22Rv1 (cell line): ENCODE measurements around the gene SCAMP1.

ENCODE experiments used
- H3K27ac ChIP-seq: fragments of 450-650 bp; 2 replicates; pipeline ENCODE4 v1.5.1; 2017
- ZFX ChIP-seq: fragments of 450-650 bp; IDR thresholded peaks from 2 replicates; pipeline ENCODE4 v1.6.1; 2017; ENCODE audit warnings: antibody characterized with exemption, borderline replicate concordance
- TF ChIP-seq, protein P1 (sequence below): fragments of 450-650 bp; IDR thresholded peaks from 2 replicates; pipeline ENCODE4 v1.5.1; 2017; ENCODE audit warnings: mild to moderate bottlenecking

SCAMP1 gene

DNA sequence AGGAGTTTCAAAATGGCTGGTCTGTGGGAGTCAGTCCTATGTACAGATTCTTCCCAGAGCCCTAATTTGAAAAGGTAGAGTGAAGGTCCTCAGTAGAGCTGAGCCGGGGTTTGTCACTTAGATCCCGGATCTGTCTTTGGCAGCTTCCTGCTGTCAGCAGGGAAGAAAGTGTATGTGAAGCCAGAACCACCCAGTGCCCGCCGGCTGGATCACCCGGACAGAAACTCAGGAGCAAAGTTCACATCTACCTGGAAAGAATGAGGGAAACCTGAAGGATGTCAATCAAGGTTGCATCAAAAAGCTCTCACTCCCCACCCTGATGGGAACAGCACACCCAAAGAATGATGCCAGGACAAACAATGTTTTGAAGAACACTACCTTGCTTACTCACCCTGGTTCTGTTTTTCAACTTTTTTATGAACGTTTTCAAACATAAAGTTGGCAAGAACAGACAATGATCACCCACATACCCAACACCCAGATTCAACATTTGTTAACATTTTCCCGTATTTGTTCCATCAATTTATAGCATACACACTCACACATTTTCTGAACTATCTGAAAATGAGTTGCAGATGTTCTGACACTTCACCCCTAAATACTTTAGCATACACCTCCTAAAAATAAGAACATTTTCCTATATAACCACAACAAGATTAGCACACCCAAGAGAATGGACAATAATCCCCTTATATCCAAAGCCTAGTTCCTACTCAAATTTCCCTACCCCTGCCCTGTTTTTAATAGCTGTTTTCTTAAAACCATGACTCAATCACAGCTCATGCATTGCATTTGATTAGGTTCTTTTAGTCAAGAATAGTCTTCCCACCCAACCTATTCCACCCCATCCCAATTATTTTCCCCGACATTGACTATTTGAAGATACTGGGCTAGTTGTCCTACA is 154.3 kb downstream of the SCAMP1 start:
- TF ChIP-seq, protein P1, sequence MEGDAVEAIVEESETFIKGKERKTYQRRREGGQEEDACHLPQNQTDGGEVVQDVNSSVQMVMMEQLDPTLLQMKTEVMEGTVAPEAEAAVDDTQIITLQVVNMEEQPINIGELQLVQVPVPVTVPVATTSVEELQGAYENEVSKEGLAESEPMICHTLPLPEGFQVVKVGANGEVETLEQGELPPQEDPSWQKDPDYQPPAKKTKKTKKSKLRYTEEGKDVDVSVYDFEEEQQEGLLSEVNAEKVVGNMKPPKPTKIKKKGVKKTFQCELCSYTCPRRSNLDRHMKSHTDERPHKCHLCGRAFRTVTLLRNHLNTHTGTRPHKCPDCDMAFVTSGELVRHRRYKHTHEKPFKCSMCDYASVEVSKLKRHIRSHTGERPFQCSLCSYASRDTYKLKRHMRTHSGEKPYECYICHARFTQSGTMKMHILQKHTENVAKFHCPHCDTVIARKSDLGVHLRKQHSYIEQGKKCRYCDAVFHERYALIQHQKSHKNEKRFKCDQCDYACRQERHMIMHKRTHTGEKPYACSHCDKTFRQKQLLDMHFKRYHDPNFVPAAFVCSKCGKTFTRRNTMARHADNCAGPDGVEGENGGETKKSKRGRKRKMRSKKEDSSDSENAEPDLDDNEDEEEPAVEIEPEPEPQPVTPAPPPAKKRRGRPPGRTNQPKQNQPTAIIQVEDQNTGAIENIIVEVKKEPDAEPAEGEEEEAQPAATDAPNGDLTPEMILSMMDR, result no peak
- TF ChIP-seq ZFX, result no peak
- H3K27ac ChIP-seq, result no peak overlapping the region

DNA sequence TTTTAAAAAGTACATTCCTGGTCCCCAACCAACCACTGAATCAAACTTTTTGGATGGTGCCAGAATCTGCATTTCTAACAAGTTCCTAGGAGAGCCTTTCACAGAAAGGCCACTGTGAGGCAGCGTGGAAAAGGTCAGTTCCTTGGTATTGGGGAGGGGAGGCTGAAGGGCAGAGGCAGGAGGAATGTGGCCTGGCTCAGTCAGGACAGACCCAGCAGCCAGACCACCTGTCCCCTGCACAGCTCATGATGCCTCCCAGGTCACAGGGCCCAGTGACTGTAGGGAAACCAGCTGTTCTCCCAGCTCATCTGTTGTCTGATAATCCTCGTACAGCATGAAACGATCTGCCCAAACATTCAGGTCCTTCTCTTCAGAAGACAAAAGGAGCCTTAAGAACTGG is 155.3 kb downstream of the SCAMP1 start:
- TF ChIP-seq, protein P1, result 0 out of 2 replicates have a peak, but pooled peaks have one; percentile 8
- TF ChIP-seq ZFX, result no peak
- H3K27ac ChIP-seq, result no peak overlapping the region

DNA sequence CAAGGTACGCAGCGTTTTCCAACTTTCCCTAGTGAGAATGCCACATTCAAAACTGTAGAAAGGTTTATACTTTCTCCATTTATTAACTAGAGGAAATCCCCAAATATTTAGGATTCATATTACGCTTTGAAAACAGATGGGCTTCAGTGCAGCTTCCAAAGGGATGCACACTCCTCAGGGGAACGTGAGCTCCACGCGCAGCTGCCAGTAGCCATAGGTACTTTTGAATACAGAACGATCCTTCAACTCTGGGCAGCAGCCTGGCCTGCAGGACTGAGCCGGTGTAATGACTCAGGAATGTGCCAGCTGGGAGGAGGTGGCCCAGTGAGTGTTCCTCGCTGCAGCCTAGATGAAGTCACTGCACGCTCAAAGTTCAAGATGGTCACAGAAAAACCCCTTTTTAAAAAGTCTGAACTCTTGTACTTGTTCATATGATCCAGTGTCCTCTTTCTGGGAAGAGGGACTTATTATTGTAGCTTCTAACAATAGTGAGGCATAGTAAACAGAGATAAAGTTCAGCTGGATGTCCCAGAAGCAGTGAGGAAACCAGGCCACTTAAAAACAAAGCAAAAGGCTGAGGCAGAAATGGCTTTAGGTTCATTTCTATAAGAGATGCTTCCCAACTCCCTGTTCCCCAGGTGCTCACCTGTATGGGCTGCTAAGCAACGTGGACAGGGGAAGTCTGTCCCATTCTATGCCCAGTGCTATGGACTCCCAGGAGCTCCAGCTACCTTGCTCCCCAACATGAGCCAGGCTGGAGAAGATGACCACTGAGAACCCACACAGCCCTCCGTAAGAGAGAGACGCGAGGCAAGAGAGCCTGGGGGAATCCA is 158.2 kb downstream of the SCAMP1 start:
- TF ChIP-seq ZFX, result no peak
- TF ChIP-seq, protein P1, result no peak
- no peak overlapping the region for H3K27ac ChIP-seq

DNA sequence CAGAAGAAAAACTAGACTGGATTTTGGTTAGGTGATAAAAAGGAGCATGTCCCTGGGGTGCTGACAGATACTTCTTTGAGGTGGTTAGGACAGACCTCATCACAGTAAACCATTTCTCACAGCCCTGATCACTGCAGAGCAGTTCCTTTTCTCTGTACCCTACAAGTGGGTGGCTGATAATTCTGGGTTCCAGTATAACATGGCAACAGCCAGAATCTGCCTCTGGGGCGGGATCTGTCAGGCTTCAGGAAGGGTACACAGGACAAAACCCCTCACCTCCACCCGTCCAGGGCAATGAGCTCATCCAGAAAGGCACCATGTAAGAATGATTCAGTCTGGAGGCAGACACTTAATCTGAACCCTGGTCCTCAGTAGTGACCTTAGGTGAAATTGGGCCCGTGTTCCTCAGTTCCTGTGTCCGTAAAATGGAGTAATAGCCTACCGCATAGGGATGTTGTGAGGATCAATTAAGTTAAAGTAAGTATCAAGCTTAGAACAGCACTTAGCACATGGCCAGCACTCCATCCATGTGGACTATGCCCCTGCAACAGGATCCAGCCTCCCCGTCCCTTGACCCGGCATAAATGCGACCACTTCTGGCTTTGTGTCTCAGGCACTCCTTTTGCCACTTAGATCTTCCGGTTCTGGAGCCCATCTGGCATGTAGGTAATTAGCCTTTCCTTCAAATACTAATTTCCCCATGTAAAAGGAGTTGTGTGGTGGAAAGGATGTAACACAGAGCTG is 159.0 kb downstream of the SCAMP1 start:
- no peak overlapping the region for H3K27ac ChIP-seq
- TF ChIP-seq, protein P1, result no peak
- TF ChIP-seq ZFX, result no peak

DNA sequence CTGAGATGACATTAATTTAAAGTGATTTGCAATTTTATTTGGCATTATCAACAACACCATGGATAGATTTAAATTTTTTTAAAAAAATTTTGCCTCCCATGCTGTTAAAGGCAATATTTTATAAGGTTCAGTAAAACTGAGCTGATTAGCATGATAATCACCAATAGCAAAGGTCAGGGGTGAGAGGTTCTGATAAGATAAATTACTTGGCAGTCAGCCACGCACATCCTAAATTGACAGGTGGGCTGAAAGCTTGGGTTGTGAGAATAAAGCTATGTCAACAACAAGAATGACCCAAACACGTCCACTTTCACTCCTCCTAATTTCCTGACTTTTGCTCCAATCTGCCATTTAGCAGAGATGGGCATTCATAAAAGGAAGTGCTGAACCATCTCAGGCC is 161.0 kb downstream of the SCAMP1 start:
- TF ChIP-seq, protein P1, result no peak
- TF ChIP-seq ZFX, result no peak
- no peak overlapping the region for H3K27ac ChIP-seq

DNA sequence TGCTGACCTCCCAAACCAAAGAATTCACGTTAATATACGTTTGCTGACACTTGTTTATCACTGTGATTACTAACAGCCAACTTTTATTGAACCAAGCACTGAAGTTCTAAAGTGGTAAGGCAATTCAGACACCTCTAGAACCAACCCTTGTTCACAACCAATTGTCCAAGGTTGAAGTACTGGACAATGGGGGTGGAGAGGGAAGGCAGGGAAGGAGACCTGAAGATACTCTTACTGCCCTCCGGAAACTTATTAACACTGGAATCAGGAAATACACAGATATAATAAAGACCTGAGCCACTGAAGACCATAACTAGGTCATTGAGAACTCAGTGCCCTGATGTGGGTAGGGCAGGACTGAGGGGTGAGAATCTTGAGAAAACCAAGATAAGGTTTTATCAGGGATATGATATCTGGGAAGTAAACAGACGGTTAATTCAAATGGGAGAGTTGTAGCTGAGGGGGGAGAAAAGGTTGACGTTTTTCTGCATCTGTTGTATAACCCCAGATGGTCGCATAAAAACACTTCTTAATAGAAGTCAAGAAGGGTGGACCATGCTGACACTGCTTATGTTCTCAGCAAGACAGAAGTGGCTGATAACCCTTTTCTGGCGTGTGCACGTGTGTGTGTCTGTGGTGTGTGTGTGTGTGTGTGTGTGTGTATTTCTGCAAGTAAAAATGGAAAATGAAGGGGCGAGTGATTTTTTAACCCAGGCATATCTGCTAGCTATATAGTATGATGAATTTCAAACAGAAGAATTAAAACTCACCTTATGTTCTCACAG is 162.3 kb downstream of the SCAMP1 start:
- no peak overlapping the region for H3K27ac ChIP-seq
- TF ChIP-seq, protein P1, result no peak
- TF ChIP-seq ZFX, result no peak
